NT2/D1 (cell line): ENCODE results near the gene CDH22.

Source experiments
- SUZ12 ChIP-seq: IDR thresholded peaks from 2 replicates; pipeline ENCODE4 v1.6.1; 2011; ENCODE audit not compliant: insufficient read length, insufficient read depth; ENCODE audit errors: extremely low read depth
- YY1 ChIP-seq: IDR thresholded peaks from 2 replicates; pipeline ENCODE4 v1.6.1; 2011; ENCODE audit not compliant: insufficient read length, insufficient read depth
- ZNF274 ChIP-seq: IDR thresholded peaks from 2 replicates; pipeline ENCODE4 v1.6.1; 2011; ENCODE audit warnings: mild to moderate bottlenecking, low read depth, low read length

DNA sequence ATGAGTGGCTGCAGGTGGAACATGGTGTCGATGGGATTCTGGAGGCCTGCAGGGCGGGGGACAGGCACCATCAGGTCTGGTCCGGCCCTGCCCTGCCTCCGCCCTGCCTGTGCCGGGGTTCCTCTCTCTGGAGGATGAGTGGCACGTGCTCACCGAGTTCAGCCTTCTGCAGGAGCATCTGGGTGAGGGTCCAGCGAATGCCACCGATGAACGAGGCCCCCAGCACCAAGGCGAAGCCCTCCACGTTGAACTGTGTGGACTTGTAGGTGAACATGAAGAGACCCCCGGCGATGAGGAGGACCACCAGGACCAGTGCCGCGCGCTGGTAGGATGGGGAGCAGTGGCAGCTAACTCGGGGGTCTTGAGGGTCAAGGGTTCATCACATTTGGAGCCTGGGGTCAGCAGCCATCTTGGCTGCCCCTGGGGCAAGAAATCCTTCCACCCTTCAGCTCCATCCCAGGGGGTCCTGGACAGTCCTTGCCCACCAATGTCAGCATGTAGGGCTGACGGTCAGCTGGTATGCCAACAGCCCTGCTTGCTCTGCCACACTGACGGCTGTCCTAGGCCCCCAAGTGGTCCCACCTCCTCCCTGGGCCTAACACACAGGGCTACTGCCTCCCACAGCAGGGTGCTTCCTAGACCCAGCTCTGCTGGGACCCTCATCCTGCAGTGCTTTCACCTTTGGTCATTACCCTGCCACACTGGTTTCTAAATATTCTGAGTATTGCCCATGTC is 46.8 kb upstream of the CDH22 start:
- TF ChIP-seq SUZ12 (no peak), YY1 (no peak), ZNF274 (no peak)
